ENCODE measurements around the gene CMTR1. TPM values are rescaled to one million over a fixed set of nuclear protein-coding genes. Genes with fewer than 3 reads are reported as not detected.

Gene CMTR1
- total RNA-seq, 1 donor from 2014 or later = 25.4 TPM

DNA sequence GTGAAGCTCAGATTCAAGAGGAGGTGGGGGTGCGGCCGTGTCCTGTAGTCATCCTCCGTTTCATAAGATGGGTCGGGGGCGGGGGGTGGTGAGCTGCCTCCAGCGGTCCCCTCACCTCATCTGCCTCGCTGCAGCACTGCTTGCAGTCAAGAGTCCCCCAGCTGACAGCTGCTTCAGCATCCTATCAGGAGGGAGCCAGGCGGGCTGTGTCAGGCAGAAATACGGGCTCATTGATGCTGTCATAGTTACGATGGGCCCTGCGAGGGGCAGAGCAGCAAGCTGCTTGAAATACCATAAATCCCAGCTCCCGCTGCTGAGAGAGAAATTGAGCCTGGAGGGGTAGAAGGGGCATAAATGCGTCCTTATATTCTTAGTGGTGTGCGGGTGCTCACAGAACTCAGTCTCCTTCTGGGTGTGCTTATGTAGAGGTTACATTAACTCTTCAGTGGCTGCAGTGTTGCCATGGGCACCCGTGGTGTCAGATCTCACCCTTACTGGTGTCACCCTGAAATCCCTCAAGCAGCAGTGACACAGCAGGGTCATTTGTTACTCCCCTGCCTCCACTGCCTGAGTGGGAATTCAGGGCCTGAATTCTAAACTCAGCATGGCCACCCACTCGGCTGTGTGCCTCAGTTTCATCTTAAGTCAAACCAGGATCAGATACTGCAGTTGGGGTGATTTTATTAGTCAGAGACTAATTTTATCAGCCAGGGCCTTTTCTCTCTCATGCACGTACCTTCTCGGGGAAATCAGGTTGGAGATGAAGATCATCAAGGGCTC, 44.8 kb downstream of the CMTR1 start:
- no peak for DNase-seq (ENCODE audit: low read depth in 2 of 2)

GRCh38 chr6:37478827-37479226, 45.8 kb downstream of the CMTR1 start:
- DNase-seq (ENCODE audit: low read depth in 2 of 2) = no peak

DNA sequence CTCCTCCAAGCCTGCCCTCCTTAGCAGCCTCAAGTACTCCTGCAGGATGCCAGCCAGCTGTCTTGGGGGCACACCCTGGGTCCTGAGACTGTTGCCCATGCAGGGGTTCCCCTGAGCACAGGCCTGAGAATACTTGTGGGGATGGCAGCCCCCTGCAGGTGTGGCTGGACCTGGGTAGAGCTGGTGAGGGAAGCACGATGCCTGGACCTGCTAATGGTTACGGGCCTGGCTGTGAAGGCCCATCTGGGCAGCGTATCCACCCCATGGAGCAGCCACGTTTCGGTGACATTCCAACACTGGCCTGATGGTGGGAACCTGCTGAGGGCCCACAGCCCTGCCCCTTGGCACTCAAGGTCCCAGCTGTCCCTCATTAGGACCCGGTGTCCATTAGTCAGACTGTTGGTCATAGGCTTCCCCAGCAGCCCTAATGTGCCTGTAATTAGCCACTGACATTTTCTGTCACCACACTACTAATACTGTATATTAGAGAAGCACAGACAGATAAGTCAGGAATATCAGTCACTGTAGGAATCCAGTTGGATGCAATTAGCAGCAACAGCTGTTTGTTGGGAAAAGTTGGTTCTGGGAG, 46.3 kb downstream of the CMTR1 start:
- no peak for DNase-seq (ENCODE audit: low read depth in 2 of 2)

DNA sequence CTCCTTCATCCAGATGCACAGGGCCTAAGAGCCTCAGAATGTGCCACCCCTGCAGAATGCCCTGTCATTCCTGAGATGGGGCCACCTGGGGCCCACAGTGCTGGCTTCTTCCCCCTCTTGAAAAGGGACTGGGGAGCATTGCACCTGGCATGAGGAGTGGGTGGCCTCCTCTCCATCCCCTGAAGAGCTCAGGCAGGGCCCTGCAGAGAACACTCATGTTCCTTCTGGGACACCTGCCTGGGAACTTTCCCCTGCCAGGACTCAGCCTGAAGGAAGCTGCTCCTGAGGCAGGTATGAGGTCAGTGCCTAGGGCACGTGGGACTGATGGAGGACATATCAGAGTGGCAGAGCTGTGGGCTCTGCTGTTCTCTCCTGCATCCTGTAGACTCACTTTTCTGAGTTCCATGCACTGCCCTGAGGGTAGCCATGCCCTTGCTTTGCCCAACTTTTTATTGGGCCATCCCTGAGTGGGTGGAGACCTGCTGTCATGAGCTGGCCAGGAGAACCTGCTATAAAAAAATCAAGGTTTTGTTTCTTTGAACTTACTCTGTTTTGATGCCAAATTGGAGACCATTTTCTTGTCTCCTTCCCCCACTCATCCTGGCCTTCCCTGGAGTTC, 47.2 kb downstream of the CMTR1 start:
- no peak for DNase-seq (ENCODE audit: low read depth in 2 of 2)

- no peak for DNase-seq (ENCODE audit: low read depth in 2 of 2)
These were observed 48.0 kb downstream of the CMTR1 start for GRCh38 chr6:37480951-37481534.

DNA sequence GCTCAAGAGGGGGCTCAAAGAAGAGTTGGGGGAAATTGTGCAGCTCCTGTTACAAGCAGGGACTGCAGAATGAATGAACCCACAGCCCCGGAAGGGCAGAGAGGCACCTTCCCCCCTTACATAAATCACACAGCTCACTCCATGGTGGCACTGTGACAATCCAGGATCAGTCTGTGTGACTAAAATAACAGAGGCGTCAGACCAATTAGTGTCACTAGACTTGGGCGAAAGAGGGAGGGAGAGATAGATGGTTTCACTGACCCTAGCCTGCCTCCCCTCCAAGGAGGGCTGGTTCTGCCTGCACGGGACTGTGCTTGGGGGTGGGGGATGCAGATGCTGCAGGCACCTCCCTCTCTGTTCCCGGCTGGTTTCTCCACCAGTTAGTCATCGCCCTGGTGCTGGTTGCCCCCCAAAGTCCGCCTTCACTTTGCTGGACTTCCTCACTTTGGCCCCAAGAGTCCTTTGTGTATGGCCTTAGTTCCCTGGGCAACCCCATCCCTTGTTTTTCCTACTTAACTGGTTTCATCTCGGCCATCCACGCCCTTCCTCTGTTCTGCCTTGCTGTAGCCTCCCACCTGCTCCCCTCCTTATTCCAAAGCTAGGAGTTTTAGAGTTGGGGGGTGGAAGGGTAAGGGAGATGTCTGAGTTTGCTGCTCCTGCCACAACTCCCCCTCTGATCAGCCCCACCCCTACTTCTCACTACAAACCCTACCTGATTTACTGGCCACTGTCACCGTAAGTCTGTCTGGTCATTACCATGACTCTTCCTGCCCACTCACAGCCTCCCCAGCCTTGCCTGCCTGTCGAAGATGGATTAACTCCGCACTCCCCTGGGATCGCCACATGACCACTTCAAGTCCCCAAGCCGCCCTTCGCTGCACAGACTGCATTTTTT, 48.9 kb downstream of the CMTR1 start:
- no peak for DNase-seq (ENCODE audit: low read depth in 2 of 2)

DNA sequence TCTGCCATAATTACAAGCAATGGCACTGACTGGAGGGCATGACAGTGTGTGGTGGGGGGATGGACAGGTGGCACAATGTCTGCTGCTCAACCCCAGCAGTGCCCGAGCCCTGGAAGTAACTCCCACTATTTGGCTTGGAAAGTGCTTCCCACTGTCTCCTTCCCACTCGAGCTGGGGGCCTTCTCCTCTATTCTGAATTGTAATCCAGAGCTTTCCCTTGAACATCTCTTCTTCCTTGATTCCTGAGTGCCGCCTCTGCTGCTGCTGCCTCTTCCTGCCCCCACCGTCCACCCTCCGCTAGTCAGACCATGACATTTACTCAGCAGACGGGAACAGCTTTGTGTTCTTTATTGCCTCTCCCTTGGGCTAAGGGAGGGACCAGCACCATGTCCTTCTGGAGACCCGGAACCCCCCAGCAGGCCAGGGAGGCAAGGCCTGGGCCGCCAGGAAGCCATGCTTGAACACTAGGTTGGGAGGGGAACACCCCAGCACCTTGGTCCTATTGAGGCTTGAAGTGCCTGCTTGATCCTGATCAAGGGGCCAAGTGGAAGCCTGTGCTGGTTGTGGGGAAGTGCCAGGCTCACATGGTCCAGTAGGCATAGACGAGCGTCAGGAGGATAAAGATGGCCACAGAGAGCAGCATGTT, 49.7 kb downstream of the CMTR1 start:
- DNase-seq (ENCODE audit: low read depth in 2 of 2) = no peak

DNA sequence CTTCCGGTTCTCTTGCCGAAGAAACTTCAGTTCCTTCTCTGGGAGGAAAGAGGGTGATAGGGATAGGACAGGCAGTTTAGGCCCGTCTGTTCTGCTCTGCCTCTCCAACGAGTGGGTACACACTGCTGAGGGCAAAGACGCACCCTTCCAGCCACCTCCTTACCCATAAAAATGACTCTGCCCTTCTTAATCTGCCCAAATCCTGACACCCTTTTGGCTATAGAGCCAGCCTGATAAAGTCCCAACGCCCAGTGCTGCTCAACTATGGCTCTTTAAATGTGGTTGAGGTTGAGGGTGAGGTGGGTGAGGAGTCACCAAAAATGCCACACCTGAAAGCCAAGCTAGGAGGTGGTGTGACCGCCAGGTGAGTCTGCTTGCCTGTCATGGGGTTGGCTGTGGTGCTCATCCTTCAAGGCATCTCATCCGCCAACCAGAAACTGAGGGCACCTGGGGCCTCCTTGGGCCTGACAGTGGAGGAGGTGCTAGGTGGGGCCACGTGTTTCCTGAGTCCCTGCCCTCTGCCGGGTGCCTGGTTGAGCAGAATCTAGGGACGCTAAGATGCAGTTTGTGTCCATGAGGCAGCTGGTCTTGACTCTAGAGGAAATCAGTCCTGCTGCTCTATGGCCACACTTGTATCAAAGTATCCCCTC, 50.4 kb downstream of the CMTR1 start:
- no peak for DNase-seq (ENCODE audit: low read depth in 2 of 2)

DNA sequence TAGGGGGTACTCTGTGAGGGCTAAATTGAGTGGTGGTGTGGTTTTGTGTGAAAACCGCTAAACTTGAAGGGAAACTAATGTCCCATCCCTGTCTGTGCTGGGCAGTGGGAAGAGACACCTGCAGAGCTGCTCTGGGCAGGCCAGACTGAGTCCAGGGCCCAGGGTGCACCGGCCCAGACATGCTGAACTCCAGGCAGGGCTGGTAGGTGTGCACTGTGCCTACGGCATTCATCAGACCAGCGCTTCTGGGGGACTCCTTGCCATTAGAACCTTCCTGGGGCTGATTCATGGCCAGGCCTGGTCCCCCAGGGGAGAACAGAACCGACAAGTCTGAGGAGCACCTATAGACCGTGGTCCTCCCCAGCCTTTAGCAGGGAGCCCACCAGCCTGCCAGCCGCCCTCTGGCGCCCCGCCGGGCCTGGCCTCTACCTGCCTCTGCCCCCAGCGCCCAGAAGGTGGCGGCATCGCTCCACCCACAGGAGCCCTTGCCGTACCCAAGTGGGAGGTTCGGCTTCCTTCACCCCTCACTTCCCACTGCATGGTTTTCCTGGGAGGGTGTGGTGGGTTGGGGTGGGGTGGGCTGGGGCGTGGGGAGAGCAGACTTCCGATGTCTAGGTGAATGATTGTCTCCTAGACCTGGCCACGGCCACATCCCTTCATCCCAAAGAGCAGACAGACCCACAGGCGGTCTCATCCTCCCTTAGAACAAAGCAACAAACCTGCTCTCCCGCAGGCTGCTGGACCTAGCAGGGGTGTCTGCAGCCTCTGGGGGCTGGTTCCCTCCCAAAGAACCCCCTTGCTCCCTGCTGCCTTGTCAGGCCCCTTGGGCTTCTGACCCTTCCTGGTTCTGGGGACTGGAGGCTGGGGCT, 51.1 kb downstream of the CMTR1 start:
- DNase-seq (ENCODE audit: low read depth in 2 of 2) = peak; percentile 49 to 65

DNA sequence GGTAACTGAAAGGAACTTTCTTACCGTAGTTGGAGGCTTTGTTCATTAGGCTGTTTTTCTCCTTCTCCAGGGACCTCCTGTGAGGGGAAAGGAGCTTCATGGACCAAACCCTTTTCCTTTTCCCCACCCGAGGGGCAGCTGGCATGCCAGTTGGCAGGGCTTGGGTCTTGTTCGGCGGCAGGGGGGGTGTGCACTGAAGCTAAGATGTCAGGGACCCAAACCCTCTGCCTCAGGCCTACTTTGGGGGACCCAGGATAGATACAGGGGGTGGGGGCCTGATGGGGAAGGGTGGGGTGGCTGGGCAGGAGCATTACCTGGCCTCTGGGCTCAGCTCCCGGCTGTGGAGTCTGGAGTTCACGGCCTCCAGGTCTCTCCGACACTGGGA, 51.8 kb downstream of the CMTR1 start:
- DNase-seq (ENCODE audit: low read depth in 2 of 2) = no peak

GRCh38 chr6:37485291-37485702, 52.3 kb downstream of the CMTR1 start:
- DNase-seq (ENCODE audit: low read depth in 2 of 2) = no peak

DNA sequence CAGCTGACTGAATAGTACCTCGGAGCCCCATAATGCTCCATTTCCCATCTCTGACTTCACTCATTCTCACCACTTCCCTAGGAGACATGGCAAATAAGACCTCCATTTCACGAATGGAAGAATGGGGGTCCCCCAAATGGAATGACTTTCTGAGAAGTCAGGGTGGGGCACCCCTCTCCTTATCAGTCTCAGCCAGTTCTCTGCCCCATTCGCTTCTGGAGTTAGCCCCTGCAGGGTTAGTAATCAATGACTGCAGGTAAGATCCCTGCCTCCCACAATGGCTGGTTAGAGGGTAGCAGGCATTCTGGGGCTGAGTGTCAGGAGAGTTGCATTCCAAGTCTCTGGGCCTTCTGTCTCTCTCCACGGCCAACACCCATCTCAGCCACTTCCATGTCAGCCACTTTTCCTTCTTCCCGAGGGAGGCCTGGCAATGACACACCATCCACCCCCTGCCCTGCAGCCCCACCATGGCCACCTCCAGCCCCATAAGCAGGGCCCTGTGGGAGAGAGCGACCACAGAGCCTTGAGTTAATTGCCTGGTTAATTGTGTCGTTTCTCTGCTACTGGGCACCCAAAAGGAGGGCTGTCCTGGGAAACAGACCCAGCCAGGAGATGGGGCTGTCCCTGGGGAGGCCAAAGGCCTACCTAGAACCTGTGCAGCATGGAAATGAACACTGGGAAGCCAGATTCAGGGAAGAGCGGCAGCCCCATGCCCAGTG, 53.3 kb downstream of the CMTR1 start:
- no peak for DNase-seq (ENCODE audit: low read depth in 2 of 2)

DNA sequence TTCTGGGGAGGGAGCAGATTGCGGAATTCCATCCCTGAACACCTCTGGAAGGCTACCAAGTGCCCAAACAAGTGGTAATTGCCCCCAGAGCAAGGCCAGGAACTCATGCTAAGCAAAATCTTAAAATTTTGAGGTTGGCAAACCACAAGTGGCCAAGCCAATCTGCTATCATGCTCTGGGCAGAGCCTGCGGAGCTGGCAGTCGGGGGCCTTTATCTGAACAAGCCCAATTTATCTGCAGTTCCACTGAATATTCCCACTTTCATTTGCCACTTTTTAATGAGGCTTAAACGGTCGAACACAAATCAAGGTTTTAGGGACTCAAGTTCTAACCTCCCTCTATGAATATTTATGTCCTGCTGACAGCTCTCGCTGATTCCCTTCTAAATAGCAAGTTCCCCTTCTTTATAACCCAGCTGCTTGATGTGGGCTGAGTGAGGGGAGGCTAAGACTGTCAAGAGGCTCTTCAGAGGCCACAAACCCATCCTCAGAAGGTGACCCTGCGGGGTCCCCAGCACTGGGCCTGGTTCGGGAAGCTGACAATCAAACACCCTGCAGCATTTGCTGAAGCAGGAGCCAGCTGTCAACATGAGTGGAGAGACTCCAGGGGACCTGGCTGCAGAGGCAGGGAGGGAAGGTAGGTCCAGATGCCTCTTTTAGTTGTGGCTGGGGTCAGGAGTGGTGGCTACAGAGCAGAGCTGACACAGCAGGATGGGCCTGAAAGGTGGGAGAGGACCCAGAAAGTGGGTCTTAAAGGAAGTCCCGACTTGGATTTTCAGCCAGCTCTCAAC, 54.8 kb downstream of the CMTR1 start:
- no peak for DNase-seq (ENCODE audit: low read depth in 2 of 2)

DNA sequence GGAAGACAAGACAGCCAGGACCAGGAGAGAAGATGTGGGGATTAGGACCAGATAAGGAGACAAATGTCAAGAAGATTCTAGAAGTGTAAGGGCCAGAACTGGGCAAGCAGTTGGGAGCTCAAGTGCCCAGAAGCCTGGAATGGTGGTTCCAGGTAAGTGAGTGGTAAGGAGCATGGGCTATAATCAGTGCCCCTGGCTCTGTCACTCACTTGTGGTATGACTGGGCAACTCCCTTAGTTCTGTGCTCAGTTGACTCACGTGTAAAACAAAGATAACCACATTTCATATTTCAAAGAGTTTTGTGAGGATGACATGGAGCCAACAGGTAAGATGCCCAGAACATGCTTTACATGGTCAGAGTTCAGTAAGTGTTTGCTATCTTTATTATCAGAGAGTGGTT, 55.5 kb downstream of the CMTR1 start:
- DNase-seq (ENCODE audit: low read depth in 2 of 2) = no peak

- DNase-seq (ENCODE audit: low read depth in 2 of 2) = no peak
These were observed 56.8 kb downstream of the CMTR1 start for GRCh38 chr6:37489697-37490336.

DNA sequence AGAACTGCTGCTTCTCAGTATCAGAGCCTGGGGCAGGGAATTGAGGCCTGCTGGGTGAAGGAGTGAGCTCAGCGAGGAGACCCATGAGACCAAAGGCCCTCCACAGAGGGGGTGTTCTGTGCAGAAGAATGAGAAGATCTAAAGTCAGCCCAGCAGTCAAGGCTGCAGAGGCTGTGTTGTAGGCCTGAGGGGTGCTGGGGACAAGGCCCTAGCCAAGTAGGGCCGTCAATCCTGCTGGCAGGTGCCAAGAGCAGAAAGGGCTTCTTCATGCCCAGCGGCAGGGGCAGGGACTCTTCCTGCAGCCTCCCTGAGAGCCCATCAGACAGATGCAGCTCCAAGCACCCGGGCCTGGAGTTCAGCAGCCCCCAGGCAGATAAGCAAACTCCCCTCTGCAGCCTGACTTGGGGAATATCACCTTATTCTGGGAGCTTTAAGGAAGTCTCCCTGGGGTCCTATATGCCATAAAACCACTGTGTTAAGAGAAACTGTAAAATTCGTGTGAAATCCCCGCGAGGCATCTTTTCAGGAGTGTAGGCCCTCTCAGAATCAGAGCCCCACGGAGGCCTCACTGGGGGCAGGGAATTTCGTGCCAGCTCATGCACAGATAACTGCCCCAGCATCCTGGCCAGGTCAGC, 57.6 kb downstream of the CMTR1 start:
- no peak for DNase-seq (ENCODE audit: low read depth in 2 of 2)

All from lung microvascular endothelial cell (primary cell).